ENCODE measurements around the gene TIMM22.

- no peak for TF ChIP-seq CTCF (IDR thresholded peaks at IDR 0.05 in 2 of 3, conservative IDR thresholded peaks at IDR 0.05 in 1 of 3; ENCODE audit: borderline replicate concordance in 1 of 3, insufficient read depth in 1 of 3, low read depth in 2 of 3, low read length in 2 of 3)
- TF ChIP-seq EZH2phosphoT487 (IDR thresholded peaks at IDR 0.05; ENCODE audit: borderline replicate concordance), result no peak
- no peak for TF ChIP-seq SRF (IDR thresholded peaks at IDR 0.05; ENCODE audit: low read depth)
- no peak for TF ChIP-seq ZNF274 (IDR thresholded peaks at IDR 0.05; ENCODE audit: low read depth, low read length)
- no peak for TF ChIP-seq REST (IDR thresholded peaks at IDR 0.05; ENCODE audit: low read depth)
- TF ChIP-seq POLR2A (IDR thresholded peaks at IDR 0.05; ENCODE audit: borderline replicate concordance, extremely low read depth, insufficient read depth, insufficient read length), result no peak
- no peak for TF ChIP-seq TCF7L2 (IDR thresholded peaks at IDR 0.05; ENCODE audit: borderline replicate concordance, extremely low read depth, insufficient read depth, insufficient read length)
Measured at GRCh38 chr17:1025733-1026598, 29.0 kb downstream of the TIMM22 start.

Measured in HCT116 (cell line).